Panc1 (cell line): ENCODE measurements around the gene ADAT3.

Experiments used
- CTCF ChIP-seq: fragments of 450-650 bp; IDR thresholded peaks from 2 replicates; pipeline ENCODE4 v1.5.1; 2017; ENCODE audit warnings: mild to moderate bottlenecking
- POLR2AphosphoS5 ChIP-seq: IDR thresholded peaks from 2 replicates; pipeline ENCODE4 v1.6.1; 2012; ENCODE audit warnings: mild to moderate bottlenecking, low read depth, low read length, moderate library complexity
- SIN3A ChIP-seq: IDR thresholded peaks from 2 replicates; pipeline ENCODE4 v1.6.1; 2012; ENCODE audit warnings: low read depth, mild to moderate bottlenecking, low read length, moderate library complexity, borderline replicate concordance; ENCODE audit not compliant: insufficient read depth

- no peak for TF ChIP-seq CTCF
- TF ChIP-seq POLR2AphosphoS5, result no peak
- no peak for TF ChIP-seq SIN3A
These were observed 12.7 kb downstream of the ADAT3 start for GRCh38 chr19:1917926-1918325.
